OCI-LY1 (cell line): ENCODE measurements around the gene ITIH4.

ENCODE experiments used
- CTCF ChIP-seq: fragments of 200-600 bp; sonication (generic), shearing (Covaris generic); IDR thresholded peaks from 2 replicates; pipeline ENCODE4 v1.5.1; 2017; ENCODE audit warnings: mild to moderate bottlenecking, antibody characterized with exemption, low read length, moderate library complexity, mixed read lengths
- EZH2 ChIP-seq: fragments of 200-600 bp; sonication (generic), shearing (Covaris generic); IDR thresholded peaks from 2 replicates; pipeline ENCODE4 v1.8.0; 2017; ENCODE audit warnings: borderline replicate concordance, mixed run types, mild to moderate bottlenecking, antibody characterized with exemption, low read length, moderate library complexity, mixed read lengths

GRCh38 chr3:52838561-52839267, 8.2 kb upstream of the ITIH4 start:
- TF ChIP-seq CTCF (no peak), EZH2 (no peak)
